HG02981 (cell line): ENCODE data around the gene STX10.

ENCODE experiments used
- ATAC-seq: cut with Tn5 transposase; IDR thresholded peaks from one replicate; pipeline ENCODE4 v1.9.1; 2021; ENCODE audit warnings: mild to moderate bottlenecking, moderate library complexity; ENCODE audit not compliant: unreplicated experiment

The STX10 gene

GRCh38 chr19:13121551-13122274, 28.5 kb downstream of the STX10 start:
- no peak for ATAC-seq

DNA sequence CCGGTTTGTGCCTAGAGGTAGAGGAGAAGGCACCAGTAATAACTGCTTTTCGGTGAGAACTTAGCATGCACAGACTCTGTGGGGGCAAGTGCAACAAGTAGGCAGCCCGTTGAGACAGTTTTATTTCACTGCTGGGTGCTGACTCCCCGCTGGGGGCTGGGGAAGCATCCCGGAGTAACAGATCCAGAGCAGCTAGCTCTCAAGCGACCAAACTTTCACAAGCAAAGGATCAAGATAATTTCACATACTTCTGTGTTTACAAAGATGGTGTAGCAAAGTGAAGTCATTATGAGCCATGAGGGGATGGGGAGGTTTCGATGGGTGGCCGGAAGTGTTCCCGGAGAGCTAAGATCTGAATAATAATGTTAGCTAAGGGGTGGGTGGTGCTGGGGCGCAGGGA, 29.4 kb downstream of the STX10 start:
- no peak for ATAC-seq

DNA sequence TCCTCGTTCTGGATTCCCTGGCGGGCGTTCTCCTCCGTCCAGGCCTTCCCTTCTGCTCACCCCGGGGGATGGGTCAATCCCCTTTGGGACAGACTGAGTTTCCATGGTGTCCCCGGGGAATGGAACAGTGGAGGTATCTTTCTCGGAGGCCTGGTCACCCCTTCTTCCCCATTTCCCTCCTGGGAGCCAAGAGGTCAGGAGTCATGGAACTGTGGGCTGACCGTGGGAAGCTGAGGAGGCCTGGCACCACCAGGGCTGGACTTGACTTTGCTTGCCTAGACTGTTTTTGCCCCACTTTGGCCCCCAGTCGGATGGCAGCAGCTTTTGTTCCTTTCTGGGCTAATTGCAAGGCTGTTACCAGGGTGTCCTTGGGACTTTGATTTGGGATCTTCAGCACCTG, 30.1 kb downstream of the STX10 start:
- ATAC-seq, result no peak

- ATAC-seq, result no peak
Measured at GRCh38 chr19:13119627-13120026, 30.5 kb downstream of the STX10 start.

DNA sequence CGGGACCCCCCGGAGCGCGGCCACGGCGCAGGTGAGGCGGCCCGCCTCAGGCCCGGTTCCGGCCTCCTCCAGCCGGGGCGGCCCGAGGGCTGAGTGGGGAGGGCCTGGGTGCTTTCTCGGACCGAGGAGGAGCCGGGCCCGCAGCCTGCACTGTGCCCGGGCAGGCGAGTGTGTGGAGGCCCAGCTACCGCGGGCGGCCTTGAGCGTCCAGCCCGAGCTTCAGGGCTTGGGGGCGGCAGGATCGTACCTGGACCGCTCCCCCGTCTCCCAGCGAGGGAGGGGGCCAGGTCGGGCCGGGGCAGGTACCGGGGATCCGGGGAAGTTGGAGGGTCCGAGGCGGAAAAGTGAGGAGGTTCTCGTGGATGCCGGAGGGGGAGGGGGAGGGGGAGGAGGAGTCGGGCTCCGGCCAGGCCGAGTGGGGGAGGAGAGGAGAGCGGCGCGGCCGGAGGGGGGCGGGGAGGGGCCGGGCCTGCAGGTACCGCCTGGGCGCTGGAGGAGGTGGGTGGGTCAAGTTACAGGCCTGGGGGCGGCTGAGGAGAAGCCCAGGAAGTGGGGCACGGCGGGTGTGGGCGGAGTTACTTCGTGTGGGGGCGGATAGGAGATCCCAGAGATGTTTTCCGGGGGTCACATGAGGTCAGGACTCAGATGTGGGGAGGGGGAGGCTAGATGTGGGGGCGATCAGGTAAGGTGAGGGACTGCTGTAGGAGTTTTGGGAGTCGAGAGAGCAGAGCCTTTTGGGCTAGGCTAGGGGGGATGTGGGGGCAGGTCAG, 31.6 kb downstream of the STX10 start:
- ATAC-seq, result no peak

- ATAC-seq, result peak; percentile 53
Measured at GRCh38 chr19:13117772-13118423, 32.3 kb downstream of the STX10 start, which contains the start of gene NACC1. Gene NACC1, plus strand, starts transcription at chr19:13118264. Its CDS starts 16,944 bp downstream, at chr19:13135208.

DNA sequence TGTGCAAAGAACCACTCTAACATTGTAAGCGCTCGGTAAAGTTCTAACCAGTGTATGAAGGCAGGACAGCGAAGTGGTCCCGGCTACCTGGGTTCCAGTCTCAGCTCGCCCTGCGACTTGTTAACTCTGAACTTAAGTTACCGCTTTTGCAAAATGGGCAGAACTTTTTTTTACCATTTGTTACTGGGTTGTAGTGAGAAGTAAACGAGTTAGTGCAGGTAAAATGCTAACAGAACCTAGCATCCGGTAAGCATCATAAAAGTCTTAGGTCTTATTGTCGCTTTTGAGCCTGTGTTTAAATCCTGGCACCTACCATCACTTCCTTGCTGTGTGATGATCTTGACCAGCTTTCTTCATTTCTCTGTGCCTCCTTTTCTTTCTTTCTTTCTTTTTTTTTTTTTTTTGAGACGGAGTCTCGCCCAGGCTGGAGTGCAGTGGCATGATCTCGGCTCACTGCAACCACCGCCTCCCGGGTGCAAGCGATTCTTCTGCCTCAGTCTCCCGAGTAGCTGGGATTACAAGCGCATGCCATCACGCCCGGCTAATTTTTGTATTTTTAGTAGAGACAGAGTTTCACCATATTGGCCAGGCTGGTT, 32.9 kb downstream of the STX10 start:
- no peak for ATAC-seq

DNA sequence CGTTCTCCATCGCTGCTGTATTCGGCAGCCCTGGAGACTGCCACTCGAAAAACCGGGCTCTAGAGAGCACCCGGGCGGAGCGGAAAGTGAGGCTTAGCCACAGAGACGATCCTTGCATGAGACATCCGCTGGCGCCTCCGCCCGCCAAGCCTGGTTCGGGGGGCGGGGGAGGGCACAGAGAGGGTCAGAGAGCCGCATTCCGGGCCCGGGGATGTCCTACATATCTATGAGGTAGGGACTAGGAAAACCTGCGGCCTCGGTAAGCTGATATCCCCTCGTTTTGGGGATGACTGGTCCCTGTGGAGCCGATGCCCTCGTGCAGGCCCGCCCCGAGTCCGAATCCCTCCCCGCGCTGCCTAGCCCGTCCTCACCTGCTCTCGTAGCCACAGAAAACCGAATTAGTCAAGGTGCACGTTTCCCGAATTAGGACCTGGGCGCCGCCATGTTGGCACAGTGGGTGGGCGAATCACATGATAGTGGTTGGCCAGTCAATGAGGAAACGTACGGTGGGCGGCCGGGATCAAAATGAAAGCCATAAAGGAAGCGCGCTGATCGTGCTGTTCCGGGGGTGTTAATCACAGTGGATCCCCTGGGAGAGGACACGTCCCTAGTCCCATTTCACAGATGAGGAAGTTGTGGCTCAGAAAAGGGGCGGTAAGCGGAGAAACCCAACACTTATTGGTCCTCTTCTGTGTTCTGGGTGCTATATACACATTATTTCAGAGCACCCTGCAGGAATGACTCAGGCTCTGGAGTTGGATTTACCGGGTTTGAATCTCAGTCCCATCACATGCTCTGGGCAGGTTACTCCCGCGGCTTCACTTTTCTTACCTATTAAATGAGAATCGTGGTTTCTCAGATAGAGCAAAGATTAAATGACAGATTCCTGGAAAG, 33.6 kb downstream of the STX10 start, which contains the start of gene TRMT1:
Gene TRMT1 (minus strand): TSS at position 459 of the 894 bp plus-strand sequence. CDS start 341 bp downstream, at position 118.
- peak; percentile 50 for ATAC-seq

- no peak for ATAC-seq
Measured at GRCh38 chr19:13115936-13116281, 34.3 kb downstream of the STX10 start.

DNA sequence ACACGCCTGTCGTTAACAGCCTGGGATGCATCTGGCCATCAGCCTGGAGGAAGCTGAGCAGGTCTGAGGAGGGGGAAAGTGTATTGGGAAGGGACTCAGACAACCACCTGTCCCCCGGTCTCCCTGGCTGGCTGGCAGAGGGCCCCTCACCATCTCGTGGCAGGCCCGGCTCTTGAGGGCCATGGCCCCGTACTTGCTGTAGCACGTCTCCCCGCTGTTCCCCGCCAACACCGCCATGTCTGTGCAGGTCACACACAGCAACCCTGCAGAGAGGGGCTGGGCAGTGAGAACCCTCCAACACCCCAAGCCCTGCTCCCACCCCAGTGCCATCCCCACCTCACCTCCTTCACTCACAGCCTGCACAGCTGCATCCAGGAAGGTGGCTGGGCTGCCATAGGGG, 37.6 kb downstream of the STX10 start:
- no peak for ATAC-seq

- ATAC-seq, result no peak
Measured at GRCh38 chr19:13110099-13110610, 40.0 kb downstream of the STX10 start.

DNA sequence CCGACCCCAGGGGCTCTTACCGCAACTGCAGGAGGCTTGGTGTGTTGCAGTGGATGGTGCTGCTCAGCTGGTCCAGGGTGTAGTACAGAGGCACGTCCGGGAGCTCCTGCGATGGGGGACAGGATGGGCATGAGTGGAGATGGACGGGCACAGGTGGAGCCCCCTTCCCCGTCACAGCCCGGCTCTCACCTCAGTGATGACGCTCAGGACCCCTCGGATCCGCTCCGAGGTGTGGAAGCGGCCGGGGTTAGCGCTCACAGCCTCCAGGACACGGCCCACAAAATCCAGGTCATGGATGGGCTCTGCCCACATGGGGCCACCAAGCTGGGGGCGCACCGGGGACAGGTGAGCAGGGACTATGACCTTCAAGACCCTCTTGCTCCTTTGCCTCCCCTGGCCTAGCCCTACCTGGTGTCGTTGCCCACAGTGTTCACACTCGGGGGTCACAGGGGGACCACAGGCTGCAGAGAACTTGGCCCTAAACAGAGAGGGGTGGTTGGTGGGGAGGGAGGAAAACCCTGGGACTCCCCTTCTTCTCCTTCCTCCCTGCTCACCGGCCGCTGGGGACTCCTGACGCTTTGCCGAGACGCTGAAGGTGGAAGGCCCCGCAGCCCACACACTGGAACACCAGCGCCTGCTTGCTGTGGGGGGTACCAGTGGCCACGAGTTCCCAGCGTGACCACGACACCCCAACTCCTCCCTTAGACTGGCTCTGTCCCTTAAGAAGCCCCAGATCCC, 40.6 kb downstream of the STX10 start:
- ATAC-seq, result no peak

GRCh38 chr19:13104848-13105711, 45.1 kb downstream of the STX10 start:
- ATAC-seq, result no peak

DNA sequence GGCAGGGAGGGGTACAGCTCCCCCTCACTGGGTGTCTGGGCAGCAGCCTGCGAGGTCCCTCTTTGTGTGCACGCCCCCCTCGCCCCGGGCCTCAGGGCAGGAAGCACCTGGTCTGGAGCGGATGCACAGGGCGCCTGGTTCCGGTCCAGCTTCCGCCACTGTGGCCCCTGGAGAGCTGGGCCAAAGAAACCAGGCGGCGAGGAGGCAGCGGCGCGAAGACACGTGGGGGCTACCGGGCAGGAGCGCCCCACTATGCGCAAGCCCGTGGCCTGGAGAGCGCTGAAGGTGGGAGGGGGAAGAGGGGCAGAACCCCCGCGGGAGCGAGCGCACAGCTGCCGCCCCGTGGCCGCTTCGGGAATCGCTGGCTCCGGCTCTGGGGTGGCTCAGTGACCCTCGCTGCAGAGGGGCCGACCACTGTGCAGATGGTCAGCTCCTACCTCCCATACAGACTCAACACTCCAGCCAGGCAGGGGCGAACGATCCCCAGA, 45.8 kb downstream of the STX10 start:
- no peak for ATAC-seq

- no peak for ATAC-seq
Measured at GRCh38 chr19:13103581-13104359, 46.4 kb downstream of the STX10 start.

DNA sequence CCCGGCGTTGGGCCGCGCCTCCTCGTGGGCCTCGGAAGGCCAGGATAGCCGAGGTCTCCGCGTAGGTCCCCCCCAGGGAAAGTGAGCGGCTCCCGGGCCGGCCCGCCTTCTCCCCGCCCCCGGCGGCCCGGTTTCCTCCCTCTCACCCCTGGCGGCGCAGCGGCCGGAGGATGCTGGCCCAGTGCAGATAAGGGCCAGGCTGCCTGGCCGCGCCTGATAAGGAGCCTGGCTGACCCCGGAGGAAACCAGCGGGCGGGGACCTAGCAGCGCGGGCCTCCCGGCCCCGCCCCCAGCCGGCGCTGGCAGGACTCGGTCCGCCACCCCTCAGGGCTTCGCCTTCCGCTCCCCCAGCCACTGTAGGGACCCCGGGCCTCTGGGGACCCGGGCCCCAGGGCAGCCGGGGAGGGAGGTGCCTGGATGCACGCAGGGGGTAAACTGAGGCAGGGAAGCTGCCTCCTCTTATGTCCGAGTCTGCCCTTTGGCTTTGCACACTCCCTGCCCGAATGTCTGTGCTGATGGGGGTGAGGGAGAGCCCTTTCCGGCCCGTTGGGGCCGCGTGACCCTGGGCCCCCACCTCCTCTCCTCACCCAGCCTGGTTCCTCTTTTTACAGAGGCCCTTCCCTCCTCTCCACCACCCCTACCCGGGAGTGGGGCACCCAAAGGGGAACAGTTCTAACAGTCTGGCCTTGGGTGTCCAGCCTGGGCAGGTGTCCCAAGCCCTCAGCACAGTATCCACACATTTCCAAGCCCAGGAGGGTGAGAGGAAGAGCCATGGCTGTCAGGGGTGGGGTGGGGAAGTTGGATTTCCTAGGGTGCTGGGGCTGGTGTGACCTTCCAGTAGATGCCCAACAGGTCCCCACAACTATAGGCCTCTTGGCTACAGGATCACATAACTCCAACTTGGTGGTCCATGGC, 47.3 kb downstream of the STX10 start, which contains the start of gene LYL1:
Gene LYL1 (minus strand): TSS at position 193 of the 915 bp plus-strand sequence. CDS start 1,687 bp downstream, outside the sequence.
- no peak for ATAC-seq

GRCh38 chr19:13102416-13102665, 47.8 kb downstream of the STX10 start:
- no peak for ATAC-seq
